GM12878 (cell line): Measurements from ENCODE around the gene MAMDC4. TPM values are rescaled to one million over a fixed set of nuclear protein-coding genes. Genes with fewer than 3 reads are reported as not detected.
A peak's percentile ranks its signal among the peaks of the same experiment; 100 is the strongest.

Experiments used
- ATAC-seq: fragments of 200-7000 bp; cut with Tn5 transposase; 3 replicates; pipeline ENCODE4 v1.9.1; 2020; ENCODE audit warnings: mild to moderate bottlenecking, moderate library complexity
- BruUV-seq: library from RNA; stranded (reverse); fragments of 400-500 nt; replicated peaks from 2 replicates; lab custom pipeline; 2021; lab: Mats Ljungman, UMichigan
- CTCF ChIA-PET: fragments of 300-600 bp; sonication (Branson Sonifier 250); formaldehyde crosslinking; extraction: SDS; loops from one replicate; lab custom pipeline; 2021; ENCODE audit warnings: inconsistent platforms; lab: Yijun Ruan, JAX
- POLR2A ChIA-PET: fragments of 350-600 bp; formaldehyde crosslinking; extraction: SDS; loops from one replicate; lab custom pipeline; 2021; ENCODE audit warnings: inconsistent platforms; lab: Charles Lee
- RAD21 ChIA-PET: fragments of 300-600 bp; sonication (Branson Sonifier 250); formaldehyde crosslinking; loops from one replicate; lab custom pipeline; 2023; ENCODE audit warnings: antibody characterized with exemption; ENCODE audit not compliant: unreplicated experiment; lab: Charles Lee
- SMC1A ChIA-PET: fragments of 300-600 bp; sonication (Branson Sonifier 250); formaldehyde crosslinking; loops from one replicate; lab custom pipeline; 2023; ENCODE audit not compliant: unreplicated experiment, uncharacterized antibody; lab: Charles Lee
- DNase-seq: peaks from one replicate; pipeline ENCODE4 v3.0.0-alpha.2; 2011; ENCODE audit warnings: low read depth, low spot score
- FAIRE-seq: peaks from 3 replicates; lab custom pipeline; 2011; peaks lifted over from hg19 to GRCh38; lab: Jason Lieb, UNC
- H2AFZ ChIP-seq: 2 replicates; pipeline ENCODE4 v1.6.0; 2011; ENCODE audit warnings: low read depth, low read length, control low read depth; ENCODE audit not compliant: control insufficient read depth
- H3K27ac ChIP-seq: 2 replicates; pipeline ENCODE4 v1.5.1; 2011; ENCODE audit warnings: control low read depth; ENCODE audit not compliant: control insufficient read depth, insufficient read depth
- H3K27me3 ChIP-seq, 2 experiments: replicated peaks in 1 of 2; 2 replicates each; pipeline versions ENCODE4 v1.6.0 to v1.6.1; 2011; ENCODE audit warnings: low read length in 1 of 2; ENCODE audit not compliant: control insufficient read depth in 2 of 2, insufficient read depth in 2 of 2
- H3K36me3 ChIP-seq, 2 experiments: 2 replicates each; pipeline ENCODE4 v1.5.1; 2011; ENCODE audit warnings: low read length in 1 of 2; ENCODE audit not compliant: control insufficient read depth in 2 of 2, insufficient read depth in 2 of 2
- H3K4me1 ChIP-seq: 2 replicates; pipeline ENCODE4 v1.6.1; 2011; ENCODE audit warnings: mild to moderate bottlenecking, low read length, moderate library complexity, mixed read lengths; ENCODE audit not compliant: control insufficient read depth, insufficient read depth
- H3K4me2 ChIP-seq: 2 replicates; pipeline ENCODE4 v1.6.0; 2011; ENCODE audit warnings: control low read depth; ENCODE audit not compliant: control insufficient read depth, insufficient read depth
- H3K4me3 ChIP-seq: fragments of 200-600 bp; sonication (generic); 2 replicates; pipeline ENCODE4 v1.5.1; 2016
- H3K79me2 ChIP-seq: 2 replicates; pipeline ENCODE4 v1.6.0; 2011; ENCODE audit warnings: low read length; ENCODE audit not compliant: control insufficient read depth, insufficient read depth
- H3K9ac ChIP-seq: 2 replicates; pipeline ENCODE4 v1.8.0; 2011; ENCODE audit warnings: low read length, control low read depth, mixed read lengths; ENCODE audit not compliant: control insufficient read depth, insufficient read depth
- H3K9me3 ChIP-seq: replicated peaks from 3 replicates; pipeline ENCODE4 v1.5.1; 2011; ENCODE audit warnings: mild to moderate bottlenecking, low read length; ENCODE audit not compliant: control insufficient read depth, insufficient read depth
- H4K20me1 ChIP-seq: 2 replicates; pipeline ENCODE4 v1.6.0; 2011; ENCODE audit not compliant: control insufficient read depth, insufficient read depth
- GATAD2B ChIP-seq: fragments of 450-650 bp; conservative IDR thresholded peaks from 2 replicates; pipeline ENCODE4 v1.6.1; 2017; ENCODE audit warnings: low read depth, mild to moderate bottlenecking, moderate library complexity
- LARP7 ChIP-seq: fragments of 450-650 bp; IDR thresholded peaks from 2 replicates; pipeline ENCODE4 v1.6.1; 2017; ENCODE audit warnings: mild to moderate bottlenecking
- PAX5 ChIP-seq: IDR thresholded peaks from 2 replicates; pipeline ENCODE4 v1.6.1; 2011; ENCODE audit warnings: low read depth, low read length, borderline replicate concordance
- POLR2A ChIP-seq: IDR thresholded peaks from 2 replicates; pipeline ENCODE4 v1.6.1; 2011; ENCODE audit warnings: low read depth, mild to moderate bottlenecking, low read length
- POLR2AphosphoS2 ChIP-seq: IDR thresholded peaks from 2 replicates; pipeline ENCODE4 v1.6.1; 2011; ENCODE audit warnings: low read depth, mild to moderate bottlenecking, low read length, improper control_type of control experiment, moderate library complexity
- POLR2AphosphoS5 ChIP-seq: IDR thresholded peaks from 2 replicates; pipeline ENCODE4 v1.6.1; 2011; ENCODE audit warnings: mild to moderate bottlenecking, low read length, inconsistent platforms
- RB1 ChIP-seq: fragments of 450-650 bp; formaldehyde crosslinking; IDR thresholded peaks from 2 replicates; pipeline ENCODE4 v1.6.1; 2017; ENCODE audit warnings: mild to moderate bottlenecking, borderline replicate concordance
- SMC3 ChIP-seq: IDR thresholded peaks from 2 replicates; pipeline ENCODE4 v1.6.1; 2011; ENCODE audit warnings: low read length, improper control_type of control experiment, borderline replicate concordance
- SREBF1 ChIP-seq: IDR thresholded peaks from 2 replicates; pipeline ENCODE4 v1.6.1; 2012; ENCODE audit warnings: mild to moderate bottlenecking, low read length
- TAF1 ChIP-seq: IDR thresholded peaks from 2 replicates; pipeline ENCODE4 v1.6.1; 2011; ENCODE audit warnings: mild to moderate bottlenecking, low read depth, low read length, borderline replicate concordance
- ZNF207 ChIP-seq: fragments of 450-650 bp; IDR thresholded peaks from 2 replicates; pipeline ENCODE4 v1.6.1; 2014; ENCODE audit warnings: antibody characterized with exemption, mild to moderate bottlenecking, borderline replicate concordance
- ZNF274 ChIP-seq: IDR thresholded peaks from one replicate; pipeline ENCODE4 v1.8.0; 2011; ENCODE audit not compliant: insufficient read length, insufficient read depth
- WGBS: methylation state at CpG from one replicate; pipeline ENCODE4 v1.1.6; 2016; ENCODE audit warnings: low lambda C conversion rate; ENCODE audit not compliant: insufficient replicate concordance, insufficient coverage; ENCODE audit errors: missing lambda C conversion rate; 5-methylcytosine and 5-hydroxymethylcytosine counted together
- in situ Hi-C: fragments of 300-500 bp; cut with MboI; formaldehyde crosslinking; loops from 9 replicates; pipeline ENCODE4 v1.14.3; 2018; ENCODE audit warnings: mixed read lengths
- intact Hi-C: fragments of 100-400 bp; cut with micrococcal nuclease; formaldehyde crosslinking; loops from one replicate; pipeline ENCODE4 v1.14.2; 2022; ENCODE audit not compliant: unreplicated experiment
- polyA plus RNA-seq, 11 experiments: library from polyadenylated mRNA; depleted of rRNA in 4 of 11; unstranded in 6 of 11; stranded (reverse) in 5 of 11; fragments of >200 nt; fragmentation: Nextera tagmentation in 4 of 11; fragmentation: Illumina TruSeq in 1 of 11; extraction: Ambion mirVana in 4 of 11; extraction: Trizol in 1 of 11; gene quantifications; 1 replicate in 1 of 11; 2 replicates in 10 of 11; pipeline versions ENCODE4 v1.2.1 to v1.2.3, GENCODE V29; 2011 to 2016; ENCODE audit warnings: inconsistent platforms in 2 of 11, missing spikeins in 2 of 11, low read depth in 1 of 11
- total RNA-seq, 4 experiments: library from RNA; depleted of rRNA in 3 of 4; stranded (reverse); fragments of >200 nt in 3 of 4; fragmentation: Illumina TruSeq in 1 of 4; extraction: Trizol in 1 of 4; gene quantifications; 2 replicates each; pipeline versions ENCODE4 v1.2.1 to v1.2.3, GENCODE V29; 2013 to 2021

The MAMDC4 gene
- total and polyA plus RNA-seq, 10 of the 15 experiments (the other 5 are each of a cell fraction or from before 2014, with no cell fraction given): 0.22 to 5.7 (median 2.4) TPM; not detected in 1

GRCh38 chr9:136829412-136829811 is 22.7 kb upstream of the MAMDC4 start (continued):
- no peak for TF ChIP-seq TAF1
- no peak for TF ChIP-seq PAX5
- TF ChIP-seq RB1: no peak
- no peak for TF ChIP-seq ZNF274
- TF ChIP-seq POLR2AphosphoS5: no peak
- no peak for TF ChIP-seq SMC3
- no peak for TF ChIP-seq SREBF1
- no peak for TF ChIP-seq GATAD2B
- no peak for TF ChIP-seq POLR2AphosphoS2

- ATAC-seq (no peak), FAIRE-seq (no peak), DNase-seq (no peak)
- TF ChIP-seq LARP7 (no peak), ZNF207 (no peak), POLR2A (peak; percentile 38; the same call in 1 of the 2 replicates)
- Histone ChIP-seq H3K9me3 (no peaks in the 10 kb centered on the region), H3K27me3 (no peaks in the 10 kb centered on the region), H3K9ac (no peak overlapping the region), H3K4me1 (no peaks in the 10 kb centered on the region), H3K27ac (no peak overlapping the region), H4K20me1 (no peaks in the 10 kb centered on the region), H3K4me2 (no peak overlapping the region), H2AFZ (no peak overlapping the region), H3K79me2 (no peaks in the 10 kb centered on the region), H3K36me3 (peaks cover 8 to 12% of the 10 kb centered on the region in 2 experiments), H3K4me3 (no peak overlapping the region)
- RAD21 ChIA-PET: no interaction called here
- POLR2A ChIA-PET: no interaction called here
- in situ Hi-C loops (no loop called here), intact Hi-C loops (no loop called here)
- SMC1A ChIA-PET: no interaction called here
- WGBS: 95% methylated on average over 39 of the region's 41 CpGs
- CTCF ChIA-PET: no interaction called here
- BruUV-seq: no TSS peak
These were observed 21.9 kb upstream of the MAMDC4 start for GRCh38 chr9:136829981-136830885.
